Skeletal muscle cell (primary cell): Measurements from ENCODE around the gene GABBR2.
A peak's percentile ranks its signal among the peaks of the same experiment; 100 is the strongest.
"Not testable (repeated sequence)": the region's sequence is repeated elsewhere in the genome, so short reads cannot be mapped to it uniquely, and the experiment has no call there.

ENCODE experiments used
- DNase-seq: peaks from one replicate; pipeline ENCODE4 v3.0.0-alpha.2; 2010; ENCODE audit warnings: low read depth
- H3K4me3 ChIP-seq: 2 replicates; pipeline ENCODE4 v1.5.1; 2011; ENCODE audit warnings: low read depth, mild to moderate bottlenecking, control low read depth, low read length, moderate library complexity

Gene GABBR2

DNA sequence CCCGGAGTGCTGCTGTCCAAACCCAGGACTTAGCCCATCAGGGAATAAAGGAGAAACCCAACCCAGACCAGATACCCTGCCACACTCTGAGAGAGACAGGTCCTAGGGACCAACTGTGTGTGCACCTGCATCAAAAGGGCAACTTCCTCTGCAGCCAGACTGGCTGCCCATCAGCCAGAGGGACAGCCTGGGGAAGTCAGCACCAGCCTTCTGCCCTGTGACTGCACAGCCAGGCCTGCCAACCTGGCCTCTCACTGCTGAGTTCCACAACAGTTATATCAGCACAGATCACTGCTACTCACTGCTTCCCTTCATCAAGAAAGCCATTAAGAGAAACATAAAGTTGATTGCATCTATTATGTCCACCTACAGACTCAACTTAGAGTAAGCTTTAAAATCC lies 18.0 kb downstream of the GABBR2 start:
- DNase-seq: no peak
- H3K4me3 ChIP-seq: no peak overlapping the region

DNA sequence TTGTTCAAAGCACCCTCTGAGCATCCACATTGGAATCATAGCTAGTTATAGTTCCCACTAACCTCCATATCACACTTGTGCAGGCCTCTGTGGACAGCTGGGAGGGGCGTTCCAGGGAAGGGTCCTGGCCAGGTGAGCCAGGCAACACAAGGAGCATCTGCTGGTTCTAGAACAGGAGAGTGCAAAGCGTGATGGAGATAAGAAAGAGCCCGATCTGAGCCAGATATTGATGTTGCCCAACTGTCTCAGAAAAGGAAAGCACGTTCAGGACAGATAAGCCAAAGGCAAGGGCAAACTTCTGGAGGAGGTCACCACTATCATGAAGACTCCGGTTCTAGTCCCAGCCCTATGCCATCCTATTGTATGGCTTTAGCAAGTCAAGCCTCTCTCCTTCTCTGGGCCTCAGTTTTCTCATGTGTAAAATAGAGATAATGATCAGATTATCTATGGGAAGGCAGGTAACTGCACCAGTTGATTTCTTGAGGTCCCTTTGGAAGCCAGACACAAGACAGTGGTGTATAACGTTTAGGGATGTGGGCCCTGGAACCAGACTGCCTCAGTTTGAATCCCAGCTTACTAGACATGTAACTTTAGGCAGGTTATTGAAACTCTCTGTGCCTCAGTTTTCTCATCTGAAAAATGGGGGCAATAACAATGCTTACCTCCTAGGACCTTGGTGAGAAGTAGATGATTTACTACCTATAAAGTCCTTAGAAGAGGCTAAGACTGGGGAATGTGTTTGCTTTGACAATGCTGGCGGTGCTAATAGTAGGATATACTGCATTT lies 19.8 kb downstream of the GABBR2 start:
- H3K4me3 ChIP-seq: no peak overlapping the region
- DNase-seq: no peak

DNA sequence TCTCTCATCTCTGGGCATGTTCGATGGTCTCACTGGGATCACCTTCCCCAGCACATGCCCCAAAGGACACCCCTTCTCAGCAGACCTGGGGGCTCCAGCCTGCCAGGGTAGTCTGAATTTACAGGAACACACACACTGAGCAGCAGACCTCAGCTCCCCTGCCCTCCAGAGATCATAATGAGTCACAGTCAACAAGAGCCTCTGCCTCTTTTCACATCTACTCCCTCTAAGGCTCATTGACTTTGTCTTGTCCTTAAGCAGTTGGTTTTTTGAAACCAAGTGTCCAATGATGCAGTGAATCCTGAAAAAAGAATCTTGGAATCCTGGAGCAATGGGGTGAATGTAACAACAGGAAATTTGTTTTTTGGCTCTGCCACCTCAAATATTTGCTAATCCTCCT lies 20.8 kb downstream of the GABBR2 start:
- DNase-seq: no peak

DNA sequence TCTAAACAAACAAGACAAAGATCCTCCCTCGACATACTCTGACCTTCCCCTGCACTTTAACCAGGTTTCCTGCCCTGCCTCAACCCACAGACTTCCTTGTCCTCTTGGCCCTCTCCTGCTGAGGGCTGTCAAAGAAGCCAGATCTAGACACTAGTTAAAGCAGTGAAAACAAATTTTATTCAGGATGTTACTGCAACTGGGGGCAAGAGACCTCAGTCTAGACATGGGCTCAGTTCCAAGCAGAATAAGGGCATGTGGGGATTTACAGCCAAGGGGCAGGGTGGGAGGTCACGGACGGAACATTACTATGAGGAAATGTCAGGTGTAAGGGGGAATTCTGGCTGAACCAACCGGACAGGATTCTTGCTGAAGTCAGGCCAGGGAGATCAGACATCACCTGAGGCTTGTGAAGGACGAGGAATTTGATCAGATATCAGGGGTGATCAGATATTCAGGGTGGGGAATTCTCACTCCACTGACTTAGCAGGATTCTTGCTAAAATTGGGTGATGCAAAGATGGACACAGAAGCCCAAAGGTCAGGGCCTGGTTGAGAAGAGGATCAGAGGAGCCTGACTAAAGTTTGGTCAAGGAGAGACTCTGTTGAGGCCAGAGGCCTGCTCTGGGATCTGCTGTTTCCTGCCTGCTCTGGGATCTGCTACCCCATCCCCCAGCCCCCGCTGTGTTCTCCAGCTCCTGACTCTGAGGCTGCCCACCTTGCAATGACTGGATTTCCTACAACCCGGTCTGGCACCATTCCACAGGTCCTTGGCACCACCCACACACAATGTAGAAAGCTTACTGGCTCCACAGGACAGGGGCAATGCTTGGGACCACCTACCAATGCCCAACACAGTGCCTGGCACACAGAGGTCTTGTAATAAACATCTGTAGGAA lies 21.5 kb downstream of the GABBR2 start:
- DNase-seq: no peak
- no peak overlapping the region for H3K4me3 ChIP-seq

More for the DNA sequence above, 20.8 kb downstream of the GABBR2 start:
- H3K4me3 ChIP-seq: no peak overlapping the region

DNA sequence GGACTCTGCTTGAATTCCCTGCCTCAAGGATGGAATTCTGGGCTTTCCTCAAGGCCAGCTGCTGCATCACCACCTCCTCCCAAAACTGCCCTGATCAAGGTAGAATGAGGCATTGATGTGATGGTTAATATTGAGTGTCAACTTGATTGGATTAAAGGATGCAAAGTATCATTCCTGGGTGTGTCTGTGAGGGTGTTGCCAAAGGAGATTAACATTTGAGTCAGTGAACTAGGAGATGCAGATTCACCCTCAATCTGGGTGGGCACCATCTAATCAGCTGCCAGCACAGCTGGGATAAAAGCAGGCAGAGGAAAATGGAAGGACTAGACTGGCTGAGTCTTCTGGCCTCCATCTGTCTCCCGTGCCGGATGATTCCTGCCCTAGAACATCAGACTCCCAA lies 23.9 kb downstream of the GABBR2 start:
- not testable (repeated sequence) for H3K4me3 ChIP-seq, DNase-seq

DNA sequence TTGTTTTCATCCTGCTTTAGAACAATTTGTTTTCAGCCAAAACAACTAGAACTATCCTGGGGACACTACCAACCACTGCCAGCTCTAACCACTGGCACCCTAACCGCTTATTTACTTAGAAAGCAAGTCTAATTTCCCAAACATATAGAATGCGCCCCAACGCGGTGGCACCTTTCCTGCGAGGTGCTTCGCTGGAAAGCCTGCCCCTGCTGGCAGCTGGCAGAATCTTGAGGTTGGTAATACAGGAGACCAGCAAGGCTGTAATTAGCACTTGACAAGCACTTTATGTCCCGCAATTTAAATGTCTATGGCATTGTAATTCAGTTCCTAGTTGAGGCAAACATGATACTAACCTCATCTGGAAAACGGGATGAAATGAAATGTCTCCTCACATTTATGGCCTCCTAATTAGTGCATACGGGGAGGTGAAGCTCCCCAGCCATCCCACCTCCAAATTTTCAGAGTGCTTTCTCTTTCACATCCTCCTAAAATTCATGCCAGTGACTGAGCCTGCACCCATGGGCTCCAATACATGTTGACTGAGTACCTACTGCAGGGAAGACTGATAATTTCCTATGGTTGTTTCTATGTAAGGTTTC lies 30.4 kb downstream of the GABBR2 start:
- no peak overlapping the region for H3K4me3 ChIP-seq
- no peak for DNase-seq

DNA sequence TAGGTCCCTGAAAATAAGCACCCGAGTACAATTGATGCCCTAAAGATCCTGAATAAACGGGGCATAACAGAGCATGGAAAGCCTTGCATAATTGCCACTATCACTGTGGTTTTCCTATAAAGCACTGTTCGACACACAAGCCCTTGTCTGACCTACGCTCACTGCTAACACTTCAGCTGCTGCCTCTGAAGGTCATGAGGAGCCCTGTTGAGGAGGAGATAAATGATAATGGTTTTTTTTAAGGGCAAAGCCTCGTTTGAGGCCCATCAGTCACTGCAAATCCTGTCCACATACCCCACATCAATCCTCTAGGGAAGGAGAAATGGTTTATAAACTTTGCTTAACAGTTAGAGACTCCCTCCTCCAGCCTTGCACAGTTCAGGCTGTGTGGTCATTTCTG lies 35.1 kb downstream of the GABBR2 start:
- DNase-seq: no peak
- H3K4me3 ChIP-seq: no peak overlapping the region

DNA sequence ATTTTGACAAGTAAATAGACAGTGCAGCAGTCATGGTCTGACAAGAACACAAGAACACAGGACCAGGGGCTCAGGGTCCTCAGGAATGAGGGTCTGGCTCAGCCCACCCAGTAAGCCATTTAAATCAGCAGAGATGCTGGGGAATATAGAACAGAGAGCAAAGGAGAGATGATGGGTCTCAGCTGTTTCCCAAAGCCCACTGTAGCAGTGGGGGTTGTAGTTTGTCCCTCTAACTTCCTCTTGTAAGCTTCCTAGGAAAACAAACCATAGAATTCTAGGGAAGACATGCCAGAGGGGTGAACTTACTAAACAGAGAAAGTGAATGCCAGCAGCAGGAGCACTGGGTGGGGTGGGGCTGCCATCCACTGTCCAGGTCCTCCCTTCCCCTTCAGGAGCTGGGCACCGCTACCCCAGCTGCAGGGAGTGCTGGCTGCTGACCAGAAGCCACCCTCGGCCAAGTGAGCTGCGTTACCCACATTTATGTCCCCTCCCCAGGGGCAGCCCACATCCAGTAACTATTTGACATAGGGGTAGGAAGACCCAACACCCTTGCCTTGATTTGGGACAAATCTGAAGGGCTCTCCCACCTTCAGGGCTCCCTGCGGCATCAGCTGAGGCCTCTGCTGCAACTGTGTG lies 41.6 kb downstream of the GABBR2 start:
- DNase-seq: no peak

DNA sequence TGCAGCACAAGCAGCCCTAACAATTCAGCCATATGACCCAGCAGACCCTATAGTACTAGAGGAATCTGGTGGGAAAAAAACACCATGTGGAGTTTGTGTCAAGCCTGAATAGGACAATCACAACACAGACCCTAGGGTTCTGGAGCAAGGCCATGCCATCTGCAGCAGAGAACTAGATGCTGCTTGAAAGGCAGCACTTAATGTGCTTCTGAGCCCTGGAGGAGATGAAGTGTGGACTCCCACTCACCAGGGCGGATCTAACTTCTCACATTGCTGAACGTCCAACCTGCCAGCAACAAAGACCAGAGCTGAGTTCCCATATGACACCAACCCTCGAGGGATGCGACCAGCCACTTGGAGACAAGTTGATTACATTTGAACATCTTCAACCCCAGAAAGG lies 43.2 kb downstream of the GABBR2 start:
- H3K4me3 ChIP-seq: no peak overlapping the region
- DNase-seq: no peak

More for the DNA sequence above, 41.6 kb downstream of the GABBR2 start:
- no peak overlapping the region for H3K4me3 ChIP-seq

DNA sequence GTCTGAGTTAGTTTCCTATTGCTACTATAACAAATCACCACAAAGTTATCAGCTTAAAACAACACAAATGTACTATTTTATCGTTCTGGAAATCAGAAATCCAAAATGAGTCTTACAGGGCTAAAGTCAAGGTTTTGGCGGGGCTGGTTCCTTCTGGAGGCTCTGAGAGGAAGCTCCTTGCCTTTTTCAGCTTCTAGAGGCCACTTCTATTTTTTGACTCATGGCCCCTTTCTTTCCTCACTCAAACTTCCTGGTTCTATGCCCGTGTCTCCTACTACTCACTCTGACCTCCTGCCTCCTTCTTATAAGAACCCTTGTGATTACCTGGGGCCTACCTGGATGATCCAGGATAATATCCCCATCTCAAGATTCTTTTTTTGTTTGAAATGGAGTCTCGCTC lies 48.2 kb downstream of the GABBR2 start:
- DNase-seq: no peak
- H3K4me3 ChIP-seq: no peak overlapping the region

DNA sequence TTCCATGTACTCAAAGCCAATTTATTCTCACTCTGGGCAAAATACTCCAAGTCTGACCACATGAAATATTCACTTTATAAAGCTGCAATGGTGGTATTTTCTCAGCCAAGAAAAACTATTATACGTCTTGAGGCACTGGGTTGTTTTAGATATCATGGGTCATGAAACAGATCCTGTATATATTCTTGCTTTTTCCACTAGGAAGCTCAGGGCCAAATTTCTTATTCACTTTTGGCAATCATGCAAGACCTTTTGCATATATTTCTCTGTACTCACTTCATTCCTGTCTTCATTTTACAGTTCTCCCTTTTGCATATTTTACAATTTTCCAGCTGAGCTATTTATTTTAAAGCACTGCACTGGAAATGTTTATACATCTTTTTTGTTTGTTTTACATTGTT lies 49.8 kb downstream of the GABBR2 start:
- H3K4me3 ChIP-seq: no peak overlapping the region
- peak; percentile 15 for DNase-seq

DNA sequence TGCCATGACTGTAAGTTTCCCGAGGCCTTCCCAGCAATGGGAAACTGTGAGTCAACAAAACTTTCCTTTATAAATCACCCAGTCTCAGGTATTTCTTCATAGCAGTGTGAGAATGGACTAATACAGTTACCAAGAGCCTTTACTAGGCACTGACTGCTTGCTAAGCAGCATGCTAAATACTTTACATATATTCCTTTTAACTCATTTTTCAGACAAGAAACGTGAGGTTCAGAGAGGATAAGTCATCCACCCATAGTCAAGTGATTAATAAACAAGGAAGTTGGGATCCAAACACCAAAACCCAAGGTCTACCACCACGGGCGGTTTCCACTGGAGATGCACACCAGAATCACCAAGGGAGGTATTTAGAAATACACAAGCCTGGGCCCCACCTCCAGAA lies 50.8 kb downstream of the GABBR2 start:
- H3K4me3 ChIP-seq: no peak overlapping the region
- DNase-seq: no peak

DNA sequence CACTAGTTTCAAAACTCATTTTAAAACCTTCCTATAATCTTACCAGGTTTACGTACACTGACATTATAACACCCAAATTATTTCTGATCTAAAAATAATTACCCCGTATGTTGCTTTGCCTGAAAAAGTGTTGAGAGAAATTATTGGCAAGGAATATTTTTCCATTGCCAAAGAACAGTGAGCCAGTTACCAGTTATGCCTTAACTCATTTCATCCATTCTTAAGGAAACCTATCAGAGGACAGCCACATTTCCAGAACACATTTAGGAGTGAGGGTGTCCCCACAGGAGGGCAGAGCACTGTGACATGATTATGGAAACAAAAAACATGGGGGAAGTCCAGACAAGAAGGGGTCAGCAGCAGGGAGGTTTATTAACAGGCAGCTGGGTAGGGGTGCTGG lies 52.2 kb downstream of the GABBR2 start:
- no peak for DNase-seq
- H3K4me3 ChIP-seq: no peak overlapping the region

DNA sequence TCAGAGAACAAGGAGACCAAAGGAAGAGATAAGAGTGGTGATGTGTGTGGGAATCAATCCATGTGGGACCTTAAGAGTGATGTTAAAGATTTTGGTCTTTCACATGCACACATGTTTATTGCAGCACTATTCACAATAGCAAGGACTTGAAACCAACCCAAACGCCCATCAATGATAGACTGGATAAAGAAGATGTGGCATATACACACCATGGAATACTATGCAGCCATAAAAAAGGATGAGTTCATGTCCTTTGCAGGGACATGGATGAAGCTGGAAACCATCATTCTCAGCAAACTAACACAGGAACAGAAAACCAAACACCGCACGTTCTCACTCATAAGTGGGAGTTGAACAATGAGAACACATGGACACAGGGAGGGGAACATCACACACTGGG lies 53.3 kb downstream of the GABBR2 start:
- not testable (repeated sequence) for DNase-seq, H3K4me3 ChIP-seq

DNA sequence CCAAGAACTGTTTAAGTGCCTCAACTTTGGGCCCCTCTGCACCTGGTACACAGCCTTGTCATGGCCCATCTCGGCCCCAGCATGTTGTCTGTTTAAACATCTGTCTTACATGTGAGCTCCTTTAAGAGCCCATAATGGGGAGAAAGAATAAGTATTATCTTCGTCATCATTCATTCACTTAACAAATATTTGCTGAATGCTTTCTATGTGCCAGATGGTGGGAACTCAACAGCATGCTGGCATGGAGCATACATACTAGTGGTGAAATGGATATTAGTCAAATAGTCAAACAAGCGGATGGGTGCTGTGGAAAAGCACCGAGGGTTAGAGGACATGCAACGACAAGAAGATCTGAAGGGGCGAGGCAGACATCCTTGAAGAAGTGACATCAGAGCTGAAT lies 54.5 kb downstream of the GABBR2 start:
- H3K4me3 ChIP-seq: no peak overlapping the region
- DNase-seq: peak; percentile 46

DNA sequence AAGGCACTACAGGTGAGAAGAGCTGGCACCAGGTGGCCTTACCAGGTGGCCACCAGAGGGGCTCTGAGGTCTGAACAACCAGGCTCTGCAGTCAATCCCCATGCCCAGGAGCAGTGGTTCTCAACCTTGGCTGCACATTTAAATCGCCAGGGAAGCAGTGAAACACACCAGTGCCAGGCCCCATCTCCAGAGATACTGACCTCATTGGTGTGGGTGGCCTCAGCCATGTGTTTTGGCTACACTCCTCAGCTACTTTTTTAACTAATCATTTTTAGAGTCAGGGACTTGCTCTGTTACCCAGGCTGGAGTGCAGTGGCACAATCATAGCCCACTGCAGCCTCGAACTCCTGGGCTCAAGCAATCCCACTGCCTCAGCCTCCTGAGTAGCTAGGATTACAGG lies 56.0 kb downstream of the GABBR2 start:
- DNase-seq: no peak
- no peak overlapping the region for H3K4me3 ChIP-seq

DNA sequence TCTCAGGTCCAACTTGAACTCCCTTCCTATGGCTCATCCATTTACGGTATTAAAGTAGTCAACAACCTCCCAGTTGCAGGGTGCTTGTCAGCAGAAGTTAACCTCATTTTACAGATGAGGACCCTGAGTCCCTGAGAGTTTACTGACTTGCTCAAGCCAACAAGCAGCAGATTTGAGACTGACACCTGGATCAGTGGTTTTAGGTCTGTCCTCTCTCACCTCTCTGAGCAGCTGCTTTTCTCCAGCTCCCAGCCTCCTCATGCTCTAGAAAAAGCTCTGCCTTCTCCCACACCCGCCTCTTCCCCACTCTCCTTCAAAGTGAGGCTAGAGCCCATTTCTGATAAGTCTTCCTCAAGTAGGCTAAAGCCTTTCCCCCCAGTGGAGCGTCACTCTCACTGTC lies 56.4 kb downstream of the GABBR2 start:
- no peak for DNase-seq
- H3K4me3 ChIP-seq: no peak overlapping the region

DNA sequence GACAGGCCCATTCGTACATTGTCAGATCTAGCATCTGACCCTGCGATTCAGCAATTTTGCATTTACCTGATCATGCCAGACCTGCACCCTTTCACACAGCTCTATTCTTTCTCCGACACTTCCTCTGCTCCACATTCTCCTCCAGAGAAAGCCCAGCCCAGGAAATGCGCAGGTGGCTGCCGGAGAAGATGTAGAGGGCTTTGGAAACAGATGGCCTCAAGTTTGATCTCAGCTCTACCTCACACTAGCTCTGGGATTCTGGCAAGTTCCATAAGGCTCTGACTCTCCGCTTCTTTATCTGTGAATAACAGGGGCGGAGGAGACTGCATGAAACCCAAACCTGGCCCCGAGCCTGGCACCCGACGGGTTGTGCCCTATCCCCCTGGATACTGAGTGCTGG lies 61.5 kb downstream of the GABBR2 start:
- DNase-seq: no peak

DNA sequence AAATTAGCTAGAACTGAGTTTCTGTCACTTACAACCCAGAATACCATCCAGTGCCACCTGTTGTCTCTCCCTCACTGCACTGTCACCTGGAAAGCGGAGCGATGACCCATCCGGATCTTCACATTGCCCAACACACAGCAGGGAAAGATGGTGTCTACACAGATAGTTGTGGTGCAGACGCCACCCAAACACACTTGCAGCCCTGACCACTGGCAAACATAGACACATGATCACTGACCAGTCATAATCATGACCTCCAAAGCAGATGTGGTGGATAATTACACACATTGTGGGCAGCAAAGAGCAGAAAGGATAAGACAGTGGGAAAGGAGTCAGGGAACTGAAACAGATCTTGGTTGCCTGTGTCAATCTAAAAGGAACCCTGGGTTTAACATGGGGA lies 64.7 kb downstream of the GABBR2 start:
- DNase-seq: no peak
- no peak overlapping the region for H3K4me3 ChIP-seq

More for the DNA sequence above, 61.5 kb downstream of the GABBR2 start:
- H3K4me3 ChIP-seq: no peak overlapping the region
